ENCODE data around the gene BDP1.
"Not testable (repeated sequence)": the region's sequence is repeated elsewhere in the genome, so short reads cannot be mapped to it uniquely, and the experiment has no call there.

The BDP1 gene

GRCh38 chr5:71563161-71563560 lies 107.7 kb downstream of the BDP1 start:
- DNase-seq (ENCODE audit: extremely low read depth, low read depth): no peak
- TF ChIP-seq CTCF (IDR thresholded peaks at IDR 0.05; ENCODE audit: low read depth, low read length): no peak

GRCh38 chr5:71564895-71565294 lies 109.4 kb downstream of the BDP1 start:
- TF ChIP-seq CTCF (IDR thresholded peaks at IDR 0.05; ENCODE audit: low read depth, low read length): no peak
- DNase-seq (ENCODE audit: extremely low read depth, low read depth): no peak

GRCh38 chr5:71569748-71570509 lies 114.5 kb downstream of the BDP1 start:
- no peak for DNase-seq (ENCODE audit: extremely low read depth, low read depth)
- TF ChIP-seq CTCF (IDR thresholded peaks at IDR 0.05; ENCODE audit: low read depth, low read length): no peak

- not testable (repeated sequence) for DNase-seq (ENCODE audit: extremely low read depth, low read depth)
These were observed 116.4 kb downstream of the BDP1 start for GRCh38 chr5:71571811-71572210.

GRCh38 chr5:71573591-71573990 lies 118.1 kb downstream of the BDP1 start:
- TF ChIP-seq CTCF (IDR thresholded peaks at IDR 0.05; ENCODE audit: low read depth, low read length): no peak
- no peak for DNase-seq (ENCODE audit: extremely low read depth, low read depth)

- DNase-seq (ENCODE audit: extremely low read depth, low read depth): not testable (repeated sequence)
These were observed 120.1 kb downstream of the BDP1 start for GRCh38 chr5:71575588-71575987.

- no peak for TF ChIP-seq CTCF (IDR thresholded peaks at IDR 0.05; ENCODE audit: low read depth, low read length)
- DNase-seq (ENCODE audit: extremely low read depth, low read depth): no peak
These were observed 120.8 kb downstream of the BDP1 start for GRCh38 chr5:71576241-71576640.

GRCh38 chr5:71577839-71578238 lies 122.4 kb downstream of the BDP1 start:
- DNase-seq (ENCODE audit: extremely low read depth, low read depth): not testable (repeated sequence)

GRCh38 chr5:71582945-71583584 lies 127.6 kb downstream of the BDP1 start:
- DNase-seq (ENCODE audit: extremely low read depth, low read depth): no peak
- TF ChIP-seq CTCF (IDR thresholded peaks at IDR 0.05; ENCODE audit: low read depth, low read length): no peak
